ENCODE data around the gene IRX4. TPM values are rescaled to one million over a fixed set of nuclear protein-coding genes. Genes with fewer than 3 reads are reported as not detected.

IRX4 gene
- total and polyA plus RNA-seq, 2 of the 4 experiments (the other 2 are of a cell fraction) = not detected

GRCh38 chr5:1867114-1867814 is 15.5 kb downstream of the IRX4 start:
- Histone ChIP-seq H2BK120ac (ENCODE audit: low read depth, low read length) (no peak overlapping the region), H3K23ac (ENCODE audit: low read depth, low read length) (no peak overlapping the region), H3K36me3 (ENCODE audit: control insufficient read depth, insufficient read depth, low read length) (no peaks in the 10 kb centered on the region), H4K5ac (ENCODE audit: low read depth, low read length) (no peak overlapping the region), H3K56ac (ENCODE audit: extremely low read depth, insufficient read depth, low read length) (no peak overlapping the region), H2BK15ac (ENCODE audit: low read depth, low read length) (no peak overlapping the region), H3K4me1 (ENCODE audit: control insufficient read depth, insufficient read depth, low read length) (no peaks in the 10 kb centered on the region), H2AFZ (replicated peaks; ENCODE audit: low read length, poor library complexity) (no peak overlapping the region), H2AK9ac (replicated peaks; ENCODE audit: low read depth, low read length, poor library complexity) (no peak overlapping the region), H3K9me3 (ENCODE audit: control insufficient read depth, insufficient read depth, low read length) (no peaks in the 10 kb centered on the region), H2BK5ac (ENCODE audit: low read depth, low read length, poor library complexity, severe bottlenecking) (no peak overlapping the region), H3K79me1 (ENCODE audit: low read depth in 1 of 2, low read length in 2 of 2) (no peaks in the 10 kb centered on the region), H3K4me3 (ENCODE audit: insufficient read depth, low read depth, low read length) (no peak overlapping the region), H4K91ac (ENCODE audit: insufficient read depth, low read depth, low read length) (no peak overlapping the region), H3K4me2 (ENCODE audit: low read depth, low read length) (no peak overlapping the region), H4K20me1 (ENCODE audit: insufficient read depth, low read length) (no peaks in the 10 kb centered on the region; the same call in 1 of the 2 replicates), H2AK5ac (ENCODE audit: low read depth, low read length) (no peak overlapping the region), H3K27me3 (ENCODE audit: control insufficient read depth, insufficient read depth, low read length) (peaks cover 36% of the 10 kb centered on the region), H3K4ac (ENCODE audit: low read depth, low read length) (no peak overlapping the region), H3K14ac (replicated peaks; ENCODE audit: low read depth, low read length) (no peak overlapping the region), H3K27ac (ENCODE audit: insufficient read depth, low read length) (no peak overlapping the region), H4K8ac (ENCODE audit: low read depth in 2 of 2, low read length in 2 of 2) (no peak overlapping the region), H3K9ac (ENCODE audit: low read depth, low read length) (no peak overlapping the region), H3K18ac (ENCODE audit: low read depth, low read length) (no peak overlapping the region), H3K9me1 (ENCODE audit: insufficient read depth, low read length) (no peaks in the 10 kb centered on the region), H2BK20ac (ENCODE audit: low read depth, low read length) (no peak overlapping the region)
- in situ Hi-C loops (cut with MboI; ENCODE audit: low sequenced_read_pairs) = no loop called here
- BruUV-seq (replicated peaks) = no TSS peak
- ChIA-PET CTCF (no interaction called here), POLR2A (ENCODE audit: unreplicated experiment) (no interaction called here)
- dilution Hi-C loops (cut with HindIII; ENCODE audit: low sequenced_read_pairs, unreplicated experiment) = no loop called here
- intact Hi-C loops (cut with micrococcal nuclease) = no loop called here
- no peak for TF ChIP-seq MXI1 (IDR thresholded peaks at IDR 0.05; ENCODE audit: borderline replicate concordance, low read depth, low read length)
- TF ChIP-seq RCOR1 (IDR thresholded peaks at IDR 0.05; ENCODE audit: insufficient replicate concordance, low read length) = no peak
- TF ChIP-seq SMC3 (IDR thresholded peaks at IDR 0.05; ENCODE audit: low read depth, low read length) = no peak
- no peak for TF ChIP-seq CTCF (conservative IDR thresholded peaks at IDR 0.05; ENCODE audit: low read depth, low read length)
- no peak for TF ChIP-seq USF2 (IDR thresholded peaks at IDR 0.05; ENCODE audit: low read depth, low read length)
- no peak for TF ChIP-seq FOS (IDR thresholded peaks at IDR 0.05; ENCODE audit: low read depth, low read length)
- no peak for TF ChIP-seq NFE2L2 (IDR thresholded peaks at IDR 0.05; ENCODE audit: low read depth, low read length)
- TF ChIP-seq BHLHE40 (IDR thresholded peaks at IDR 0.05; ENCODE audit: low read depth, low read length) = no peak
- no peak for TF ChIP-seq ELK1 (IDR thresholded peaks at IDR 0.05; ENCODE audit: borderline replicate concordance, low read depth, low read length)
- TF ChIP-seq RAD21 (IDR thresholded peaks at IDR 0.05; ENCODE audit: low read length) = no peak
- no peak for TF ChIP-seq CEBPB (IDR thresholded peaks at IDR 0.05; ENCODE audit: low read depth, low read length)
- TF ChIP-seq CHD1 (IDR thresholded peaks at IDR 0.05; ENCODE audit: low read depth, low read length) = no peak
- TF ChIP-seq RFX5 (IDR thresholded peaks at IDR 0.05; ENCODE audit: low read depth, low read length) = no peak
- TF ChIP-seq MAFK (IDR thresholded peaks at IDR 0.05; ENCODE audit: low read depth, low read length) = no peak
- no peak for TF ChIP-seq POLR2A (IDR thresholded peaks at IDR 0.05; ENCODE audit: low read depth, low read length)
- TF ChIP-seq MAZ (IDR thresholded peaks at IDR 0.05; ENCODE audit: borderline replicate concordance, low read depth, low read length) = no peak
- ATAC-seq (ENCODE audit: low read depth) = no peak
- 8% methylated on average over 2 of the region's 8 CpGs; no CpG with 5 or more reads in 1 of the 2 experiments for WGBS, 2 experiments (ENCODE audit: extremely low coverage in 2 of 2, insufficient read length in 1 of 2)
- no peak for DNase-seq
